Brain microvascular endothelial cell (primary cell): Measurements from ENCODE around the gene TTC38.
A peak's percentile ranks its signal among the peaks of the same experiment; 100 is the strongest.

Source experiments
- DNase-seq: peaks from one replicate; pipeline ENCODE4 v3.0.0-alpha.2; 2020
- H3K27ac ChIP-seq: fragments of 250-450 bp; sonication (Bioruptor Pico); 2 replicates; pipeline ENCODE4 v1.5.1; 2020; ENCODE audit warnings: mild to moderate bottlenecking, moderate library complexity
- H3K27me3 ChIP-seq: fragments of 250-450 bp; sonication (Bioruptor Pico); replicated peaks from 2 replicates; pipeline ENCODE4 v1.5.1; 2020; ENCODE audit warnings: mild to moderate bottlenecking
- H3K36me3 ChIP-seq: fragments of 250-450 bp; sonication (Bioruptor Pico); replicated peaks from 2 replicates; pipeline ENCODE4 v1.5.1; 2020; ENCODE audit warnings: mild to moderate bottlenecking
- H3K4me3 ChIP-seq: 2 replicates; pipeline ENCODE4 v1.5.1; 2011; ENCODE audit warnings: low read depth, mild to moderate bottlenecking, control low read depth, low read length, moderate library complexity
- CTCF ChIP-seq: IDR thresholded peaks from 2 replicates; pipeline ENCODE4 v1.5.1; 2011; ENCODE audit warnings: low read depth, mild to moderate bottlenecking, moderate library complexity, low read length, control low read depth, inconsistent platforms; ENCODE audit errors: missing control alignments
- in situ Hi-C: cut with HindIII; loops from 2 replicates; pipeline ENCODE4 v1.10.0; 2017; ENCODE audit warnings: low sequenced_read_pairs, low pct_ligation_motif_present

TTC38 gene

DNA sequence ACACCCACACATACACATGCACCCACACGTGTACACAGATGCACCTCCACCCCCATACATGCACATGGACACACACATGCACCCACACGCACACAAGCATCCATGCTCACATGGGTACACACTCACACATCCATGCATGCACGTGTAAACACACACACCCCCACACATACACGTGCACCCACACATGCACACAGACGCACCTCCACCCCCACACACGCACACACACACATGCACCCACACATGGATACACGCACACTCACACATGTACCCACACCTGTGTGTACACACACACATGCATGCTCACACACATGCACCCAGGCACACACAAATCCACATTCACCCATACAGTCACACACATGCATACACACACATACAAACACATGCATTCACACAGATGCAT, 42.2 kb upstream of the TTC38 start:
- in situ Hi-C loops, result no loop called here
- Histone ChIP-seq H3K27me3 (no peaks in the 10 kb centered on the region), H3K27ac (no peak overlapping the region), H3K4me3 (no peak overlapping the region), H3K36me3 (no peaks in the 10 kb centered on the region)
- DNase-seq, result no peak
- TF ChIP-seq CTCF, result no peak

GRCh38 chr22:46226577-46226976, 41.2 kb upstream of the TTC38 start:
- no peaks in the 10 kb centered on the region for H3K36me3 ChIP-seq
- no peak for TF ChIP-seq CTCF
- no peak for DNase-seq
- no peak overlapping the region for H3K27ac ChIP-seq
- H3K27me3 ChIP-seq, result no peaks in the 10 kb centered on the region
- H3K4me3 ChIP-seq, result no peak overlapping the region
- in situ Hi-C loops, result no loop called here

DNA sequence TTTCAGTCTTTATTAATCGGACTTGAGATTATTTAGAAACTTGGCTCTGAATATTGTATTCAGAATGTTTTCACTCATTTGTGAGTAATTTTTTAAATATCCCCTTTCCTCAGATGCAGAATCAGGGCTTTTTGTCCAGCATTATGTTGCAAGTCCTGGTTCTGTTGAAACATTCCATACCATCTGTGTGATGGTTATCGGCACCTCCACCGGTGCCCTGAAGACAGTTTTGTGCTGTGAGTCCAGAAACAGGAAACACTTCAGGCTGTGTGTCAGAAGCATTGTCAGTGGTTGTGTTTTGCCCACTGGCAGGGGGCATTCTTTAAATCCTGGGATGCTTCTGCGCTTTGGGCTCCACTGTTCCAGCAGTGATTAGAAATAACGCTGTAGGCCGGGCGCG, 38.1 kb upstream of the TTC38 start:
- no peak for TF ChIP-seq CTCF
- H3K4me3 ChIP-seq, result no peak overlapping the region
- in situ Hi-C loops, result no loop called here
- H3K27ac ChIP-seq, result no peak overlapping the region
- no peaks in the 10 kb centered on the region for H3K36me3 ChIP-seq
- H3K27me3 ChIP-seq, result no peaks in the 10 kb centered on the region
- DNase-seq, result no peak

- no peak for TF ChIP-seq CTCF
- in situ Hi-C loops, result no loop called here
- no peaks in the 10 kb centered on the region for H3K27me3 ChIP-seq
- no peak for DNase-seq
- H3K4me3 ChIP-seq, result no peak overlapping the region
- no peak overlapping the region for H3K27ac ChIP-seq
- no peaks in the 10 kb centered on the region for H3K36me3 ChIP-seq
These were observed 37.4 kb upstream of the TTC38 start for GRCh38 chr22:46230262-46230901.

- Histone ChIP-seq H3K36me3 (no peaks in the 10 kb centered on the region), H3K4me3 (no peak overlapping the region), H3K27me3 (no peaks in the 10 kb centered on the region), H3K27ac (no peak overlapping the region)
- DNase-seq, result peak; percentile 25
- no peak for TF ChIP-seq CTCF
- in situ Hi-C loops, result no loop called here
These were observed 34.6 kb upstream of the TTC38 start for GRCh38 chr22:46233231-46233630.

DNA sequence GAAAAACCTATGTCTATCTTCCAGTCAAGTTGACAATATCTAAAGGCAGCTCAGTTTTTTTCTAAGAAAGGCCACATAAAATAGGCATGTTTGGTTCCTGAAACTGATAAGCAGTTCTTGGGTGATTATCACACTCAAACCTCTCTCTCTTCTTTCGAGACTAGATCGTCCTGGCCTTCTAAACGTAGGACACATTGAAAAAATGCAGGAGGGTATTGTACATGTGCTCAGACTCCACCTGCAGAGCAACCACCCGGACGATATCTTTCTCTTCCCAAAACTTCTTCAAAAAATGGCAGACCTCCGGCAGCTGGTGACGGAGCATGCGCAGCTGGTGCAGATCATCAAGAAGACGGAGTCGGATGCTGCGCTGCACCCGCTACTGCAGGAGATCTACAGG, 32.8 kb upstream of the TTC38 start:
- in situ Hi-C loops, result no loop called here
- H3K36me3 ChIP-seq, result no peaks in the 10 kb centered on the region
- no peak overlapping the region for H3K4me3 ChIP-seq
- DNase-seq, result no peak
- no peak for TF ChIP-seq CTCF
- no peaks in the 10 kb centered on the region for H3K27me3 ChIP-seq
- H3K27ac ChIP-seq, result no peak overlapping the region
